Dedifferentiated amniotic fluid mesenchymal stem cell (primary cell): ENCODE data around the gene MCHR1.
"Not testable (repeated sequence)": the region's sequence is repeated elsewhere in the genome, so short reads cannot be mapped to it uniquely, and the experiment has no call there.

Source experiments
- DNase-seq: peaks from one replicate; pipeline ENCODE4 v3.0.0-alpha.2; 2016; ENCODE audit errors: extremely low spot score

MCHR1 gene

DNA sequence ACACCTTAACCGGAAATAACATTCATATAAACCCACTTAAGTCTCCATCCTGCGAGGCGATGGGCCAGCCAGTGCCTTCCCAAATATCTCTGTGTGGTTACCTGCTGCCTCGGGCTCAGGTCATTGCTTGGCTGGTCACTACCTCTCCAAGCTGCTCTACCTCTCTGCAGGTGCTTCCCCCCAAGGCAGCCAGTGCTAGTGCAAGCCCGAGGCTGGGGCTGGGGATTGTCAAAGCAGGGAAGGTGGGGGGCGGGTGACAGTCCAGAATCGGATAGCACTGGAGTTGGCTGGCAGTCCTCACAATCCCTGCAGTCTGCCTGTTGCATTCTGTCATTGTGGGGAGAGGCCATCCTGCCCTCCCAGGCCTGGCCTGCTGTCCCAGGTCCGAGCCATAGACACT, 11.1 kb downstream of the MCHR1 start:
- DNase-seq = no peak

DNA sequence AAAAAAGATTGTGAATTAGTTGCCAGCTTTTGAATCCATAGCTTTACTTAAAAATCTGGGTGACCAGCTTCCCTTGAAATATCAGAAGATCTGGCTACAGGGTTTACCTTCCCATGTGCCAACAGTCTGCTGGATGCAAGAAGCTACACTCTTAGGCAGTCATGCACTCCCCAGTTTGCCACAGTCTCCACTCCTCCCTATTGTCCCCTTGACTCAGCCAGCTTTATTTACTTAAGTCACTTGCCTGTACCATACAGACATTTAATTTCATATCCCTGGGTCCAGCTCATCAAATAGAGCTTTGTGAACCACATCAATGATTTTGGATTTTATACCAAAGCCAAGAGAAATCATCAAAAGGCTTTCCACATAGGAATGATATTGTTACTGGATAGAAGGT, 12.2 kb downstream of the MCHR1 start:
- no peak for DNase-seq

DNA sequence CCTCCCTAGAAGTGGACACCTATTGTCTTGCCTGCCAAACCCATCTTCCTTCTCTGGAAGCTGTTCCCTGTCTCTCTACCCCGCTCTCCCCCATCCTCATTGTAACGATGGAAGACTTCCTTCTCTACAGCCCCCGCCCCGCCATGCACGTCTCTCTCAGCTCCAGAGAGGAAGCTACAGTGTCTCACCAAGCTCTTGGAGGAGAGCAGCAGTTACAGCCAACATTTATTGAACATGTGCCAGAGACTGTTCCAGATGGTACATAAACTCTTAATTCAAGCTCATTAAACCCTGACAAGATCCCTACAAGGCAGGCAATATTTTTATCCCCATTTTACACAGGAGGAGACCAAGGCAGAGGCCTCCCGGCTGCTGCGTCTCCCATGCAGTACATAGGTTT, 15.1 kb downstream of the MCHR1 start:
- no peak for DNase-seq

DNA sequence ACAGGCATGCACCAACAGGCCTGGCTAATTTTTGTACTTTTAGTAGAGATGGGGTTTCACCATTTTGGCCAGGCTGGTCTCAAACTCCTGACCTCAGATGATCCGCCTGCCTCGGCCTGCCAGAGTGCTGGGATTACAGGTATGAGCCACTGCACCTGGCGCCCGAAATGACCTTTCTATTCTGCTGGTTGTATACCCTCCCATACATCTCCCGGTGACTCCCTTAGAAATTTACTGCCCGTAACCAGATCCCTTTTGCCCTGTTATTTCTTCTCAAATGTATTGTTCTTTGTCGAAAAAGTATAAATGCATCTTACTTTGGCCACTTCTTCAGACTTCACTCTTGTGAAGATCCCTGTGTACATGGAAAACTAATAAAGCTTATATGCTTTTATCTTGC, 22.0 kb downstream of the MCHR1 start:
- no peak for DNase-seq

DNA sequence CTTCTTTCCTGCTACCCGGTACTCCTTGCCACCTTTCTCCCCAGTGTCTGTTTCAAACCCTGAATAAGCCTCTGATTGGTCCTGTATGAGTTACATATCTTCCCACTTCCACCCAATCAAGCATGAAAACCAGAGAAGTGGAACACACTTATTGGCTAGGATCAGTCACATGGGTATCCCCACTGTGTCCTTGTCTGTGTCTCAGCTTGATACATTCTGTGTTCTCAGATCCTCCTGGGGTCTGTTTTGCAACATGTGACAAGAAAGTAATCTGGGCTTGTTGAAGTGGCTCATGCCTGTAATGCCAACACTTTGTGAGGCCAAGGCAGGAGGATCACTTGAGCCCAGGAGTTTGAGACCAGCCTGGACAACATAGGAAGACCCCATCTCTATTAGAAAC, 23.9 kb downstream of the MCHR1 start:
- no peak for DNase-seq

DNA sequence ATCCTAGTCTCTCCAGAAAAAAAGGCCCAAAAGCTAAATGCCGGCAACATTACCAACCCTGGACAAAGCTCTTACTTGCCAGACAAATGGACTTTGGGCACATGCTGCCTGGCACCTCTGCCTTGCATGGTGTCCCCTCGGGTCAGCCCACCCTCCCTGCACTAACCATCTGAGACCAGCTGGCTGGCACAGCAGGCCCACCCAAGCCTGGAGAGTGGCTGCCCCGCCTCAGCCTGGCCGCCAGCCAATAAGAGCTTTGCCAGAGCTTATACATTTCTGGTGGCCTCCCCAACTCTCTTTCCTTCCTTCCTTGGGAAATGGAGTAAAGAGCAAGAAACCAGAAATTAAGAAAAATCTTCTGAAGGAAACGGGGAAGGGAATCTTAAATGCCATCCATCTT, 24.5 kb downstream of the MCHR1 start:
- DNase-seq = no peak

DNA sequence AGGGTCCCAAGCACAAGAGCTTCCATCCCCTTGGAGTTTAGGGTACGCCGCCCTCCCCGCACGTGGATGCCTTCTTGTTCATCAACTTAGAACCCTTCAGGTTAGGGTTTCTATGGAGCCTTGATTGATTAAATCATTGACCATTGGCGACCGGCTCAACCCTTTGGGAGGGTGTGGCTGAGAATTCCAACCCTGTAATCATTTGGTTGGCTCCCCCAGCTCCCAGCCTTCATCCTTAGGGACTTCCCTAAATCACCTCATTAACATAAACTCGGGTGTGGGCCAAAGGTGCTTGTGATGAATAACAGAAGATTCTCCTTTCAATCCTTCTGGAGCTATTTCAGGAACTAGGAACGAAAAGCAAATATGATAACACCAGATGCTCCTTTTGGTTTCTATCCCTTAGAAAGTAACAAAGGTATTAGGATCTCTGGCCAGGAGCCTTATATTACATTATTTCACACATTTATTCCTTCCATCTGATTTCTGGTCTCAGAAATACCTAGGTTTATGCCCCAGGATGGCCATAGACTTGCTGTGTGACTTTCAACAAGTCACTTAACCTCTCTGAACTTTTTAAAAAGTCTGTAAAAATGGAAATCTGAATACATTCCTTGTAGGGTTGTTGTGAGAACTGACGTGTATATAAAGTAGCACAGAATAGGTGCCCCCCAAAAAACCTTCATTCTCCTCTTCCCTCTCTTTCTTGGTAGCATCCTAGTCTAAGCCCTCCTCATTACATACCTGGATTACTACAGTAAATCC, 26.8 kb downstream of the MCHR1 start:
- no peak for DNase-seq

DNA sequence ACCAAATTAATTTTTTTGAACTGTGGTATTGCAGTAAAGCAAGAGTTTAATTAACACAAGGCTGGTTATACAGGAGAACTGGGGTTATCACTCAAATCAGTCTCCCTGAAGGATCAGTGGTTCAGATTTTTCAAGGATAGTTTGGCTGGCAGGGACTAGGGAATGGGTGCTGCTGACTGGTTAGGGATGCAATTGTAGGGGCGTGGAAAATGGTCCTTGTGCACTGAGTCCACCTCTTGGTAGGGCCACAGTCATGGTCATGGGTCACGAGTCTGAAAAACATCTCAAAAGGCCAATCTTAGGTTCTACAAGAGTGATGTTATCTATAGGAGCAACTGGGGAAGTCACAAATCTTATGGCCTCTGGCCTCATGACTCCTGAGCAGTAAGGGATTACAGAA, 27.9 kb downstream of the MCHR1 start:
- no peak for DNase-seq

DNA sequence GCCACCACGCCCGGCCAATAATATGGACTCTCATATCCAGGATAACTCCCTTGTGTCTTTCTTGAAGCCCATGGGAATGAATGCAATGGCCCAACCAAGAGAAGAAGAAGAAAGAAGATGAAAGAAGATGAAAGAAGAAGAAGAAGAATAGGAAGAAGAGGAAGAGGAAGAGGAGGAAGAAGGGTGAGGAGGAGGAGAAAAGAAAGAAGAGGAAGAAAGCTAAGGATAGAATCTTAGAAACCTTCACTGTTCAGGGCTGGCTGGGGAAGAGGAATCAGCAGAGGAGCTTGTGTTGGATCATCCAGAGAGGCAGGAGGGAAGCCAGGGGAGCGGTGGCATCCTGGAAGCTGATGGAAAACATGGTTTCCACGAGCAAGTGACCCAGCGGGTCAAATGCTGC, 28.9 kb downstream of the MCHR1 start:
- no peak for DNase-seq

DNA sequence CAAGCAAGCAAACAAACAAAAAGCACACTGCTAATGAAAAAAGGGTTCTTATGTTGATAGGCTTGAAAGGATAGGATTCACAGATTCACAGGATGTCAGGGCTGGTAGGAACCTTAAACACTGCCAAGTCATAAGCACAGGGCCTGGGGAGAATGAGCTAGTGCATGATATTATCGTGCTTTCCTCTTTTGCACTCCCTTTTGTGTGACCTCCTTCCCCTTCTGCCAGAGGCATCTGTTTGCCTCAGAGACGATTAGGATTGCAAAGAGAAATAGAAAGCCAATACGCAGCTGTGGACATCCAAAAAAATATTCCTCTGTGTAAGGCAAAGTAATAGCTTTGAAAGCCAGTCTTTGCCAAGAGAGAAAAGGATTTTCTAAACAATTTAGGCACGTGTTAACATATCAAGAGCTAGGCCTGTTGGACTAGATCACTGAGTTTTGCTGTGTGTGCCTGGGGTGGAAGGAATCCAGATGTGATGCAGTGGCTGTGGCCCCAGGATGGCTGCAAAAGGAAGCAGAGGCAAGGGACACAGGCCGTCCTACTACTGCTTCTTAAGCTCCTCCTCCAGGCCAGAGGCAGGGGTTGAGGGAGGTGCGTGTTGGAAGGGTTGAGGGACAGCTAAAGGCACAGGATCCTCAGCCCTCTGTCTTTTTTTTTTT, 30.6 kb downstream of the MCHR1 start:
- peak; percentile 22 for DNase-seq

DNA sequence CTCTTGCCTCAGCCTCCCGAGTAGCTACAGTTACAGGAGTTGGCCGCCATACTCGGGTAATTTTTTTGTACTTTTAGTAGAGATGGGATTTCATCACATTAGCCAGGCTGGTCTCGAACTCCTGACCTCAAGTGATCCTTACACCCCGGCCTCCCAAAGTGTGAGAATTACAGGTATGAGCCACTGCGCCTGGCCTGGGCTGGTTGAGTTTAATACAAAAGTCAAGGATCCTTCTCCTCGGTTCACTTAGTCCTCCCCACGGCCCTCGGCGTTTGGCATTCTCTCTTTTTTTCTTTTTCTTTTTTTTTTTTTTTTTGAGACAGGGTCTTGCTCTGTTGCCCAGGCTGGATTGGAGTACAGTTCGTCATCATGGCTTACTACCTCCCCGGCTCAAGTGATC, 33.0 kb downstream of the MCHR1 start:
- no peak for DNase-seq

DNA sequence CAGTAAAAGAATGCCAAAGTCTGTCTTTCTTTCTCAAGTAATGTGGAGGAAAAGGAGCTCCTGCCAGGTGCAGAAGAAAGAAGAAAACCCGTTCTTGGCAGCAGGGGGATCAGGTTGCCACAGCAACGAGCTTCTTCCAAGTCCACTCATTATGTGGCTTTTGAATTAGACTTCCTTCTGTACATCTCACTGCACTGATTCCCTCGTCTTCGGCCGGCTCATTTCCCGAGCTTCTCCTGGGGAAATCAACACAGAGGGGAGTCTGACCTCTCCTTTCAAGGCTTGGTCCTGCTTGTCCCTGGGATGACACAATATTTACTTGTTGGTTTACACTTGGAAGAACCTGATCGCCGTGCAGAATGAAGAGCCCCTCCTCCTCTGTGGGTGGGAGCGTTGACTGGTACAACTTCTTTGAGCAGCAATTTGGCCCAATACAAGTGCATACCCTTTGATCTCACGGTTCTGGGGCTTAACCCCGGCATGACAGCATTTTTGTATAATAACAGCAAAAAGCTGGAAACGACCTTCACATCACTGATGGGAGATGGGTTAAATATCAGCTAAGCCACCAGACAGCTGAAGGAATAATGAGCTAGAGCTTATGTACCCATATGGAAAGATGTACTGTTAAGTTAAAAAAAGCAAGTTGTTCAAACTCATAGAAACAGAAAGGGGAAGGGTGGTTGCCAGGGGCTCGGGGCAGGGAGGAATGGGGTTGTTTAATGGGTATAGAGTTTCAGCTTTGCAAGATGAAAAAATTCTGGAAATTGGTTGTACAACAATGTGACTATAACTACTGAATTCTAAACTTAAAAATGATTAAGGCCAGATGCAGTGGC, 35.4 kb downstream of the MCHR1 start:
- no peak for DNase-seq

DNA sequence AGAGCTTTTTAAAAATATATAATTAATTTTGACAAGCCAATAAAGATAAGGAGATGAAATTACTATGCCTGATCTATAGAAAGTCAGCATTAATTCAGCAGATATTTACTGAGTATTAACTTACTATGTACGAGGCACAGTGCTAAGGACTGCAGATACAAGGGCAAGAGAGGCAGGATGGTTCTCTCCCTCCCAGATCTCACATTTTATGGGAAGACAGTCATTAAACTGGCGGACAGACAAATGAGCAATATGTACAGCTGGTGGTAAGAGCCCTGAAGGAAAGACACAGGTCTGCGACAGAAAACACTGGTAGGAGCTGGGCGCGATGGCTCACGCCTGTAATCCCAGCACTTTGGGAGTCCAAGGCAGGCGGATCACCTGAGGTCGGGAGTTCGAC, 36.8 kb downstream of the MCHR1 start:
- DNase-seq = no peak

DNA sequence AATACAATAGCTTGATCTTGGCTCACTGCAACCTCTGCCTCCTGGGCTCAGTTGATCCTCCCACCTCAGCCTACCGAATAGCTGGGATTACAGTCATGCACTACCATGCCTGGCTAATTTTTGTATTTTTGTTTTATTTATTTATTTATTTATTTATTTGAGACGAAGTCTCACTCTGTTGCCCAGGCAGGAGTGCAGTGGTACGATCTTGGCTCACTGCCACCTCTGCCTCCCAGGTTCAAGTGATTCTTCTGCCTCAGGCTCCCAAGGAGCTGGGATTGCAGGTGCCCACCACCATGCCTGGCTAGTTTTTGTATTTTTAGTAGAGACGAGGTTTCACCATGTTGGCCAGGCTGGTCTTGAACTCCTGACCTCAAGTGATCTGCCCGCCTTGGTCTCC, 38.4 kb downstream of the MCHR1 start:
- not testable (repeated sequence) for DNase-seq

DNA sequence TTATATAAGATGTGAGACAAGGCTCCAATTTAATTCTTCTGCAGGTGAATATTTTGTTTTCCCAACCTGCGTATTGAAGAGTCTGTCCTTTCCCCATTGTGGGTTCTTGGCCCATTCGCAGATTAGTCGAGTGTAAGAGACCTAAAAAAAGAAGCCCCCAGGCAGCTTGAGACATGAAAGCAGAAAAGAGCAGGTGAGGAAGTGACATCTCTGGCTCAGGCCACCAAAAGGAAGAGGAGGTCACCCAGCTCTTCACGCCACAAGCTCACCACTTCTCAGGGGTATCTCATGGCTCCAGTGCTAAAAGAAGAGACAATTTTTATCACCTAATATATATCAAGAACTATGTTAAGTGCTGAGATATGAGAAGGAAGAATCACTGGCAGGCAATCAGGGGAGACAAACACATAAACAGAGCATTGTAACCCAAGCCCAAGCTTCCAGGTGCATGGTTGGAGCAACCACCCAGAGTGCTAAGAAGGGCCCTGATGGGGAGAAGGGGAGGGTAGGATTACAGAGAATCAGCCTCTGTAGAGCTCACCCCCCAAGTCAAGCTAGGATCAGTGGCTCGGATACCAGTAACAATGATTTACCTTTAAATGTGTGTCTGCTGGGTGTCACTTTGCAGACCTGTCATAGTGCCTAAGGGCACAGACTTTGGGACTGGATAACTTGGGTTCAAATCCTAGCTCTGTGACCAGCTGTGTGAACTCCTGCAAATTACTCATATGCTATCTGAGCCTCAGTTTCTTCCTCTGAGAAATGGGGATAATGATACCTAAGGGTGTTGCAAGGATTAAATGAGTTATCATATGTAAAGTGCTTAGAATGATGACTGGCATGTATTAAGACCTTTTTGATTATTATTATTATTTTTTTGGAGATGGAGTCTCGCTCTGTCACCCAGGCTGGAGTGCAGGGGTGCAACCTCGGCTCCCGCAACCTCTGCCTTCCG, 39.2 kb downstream of the MCHR1 start:
- no peak for DNase-seq

DNA sequence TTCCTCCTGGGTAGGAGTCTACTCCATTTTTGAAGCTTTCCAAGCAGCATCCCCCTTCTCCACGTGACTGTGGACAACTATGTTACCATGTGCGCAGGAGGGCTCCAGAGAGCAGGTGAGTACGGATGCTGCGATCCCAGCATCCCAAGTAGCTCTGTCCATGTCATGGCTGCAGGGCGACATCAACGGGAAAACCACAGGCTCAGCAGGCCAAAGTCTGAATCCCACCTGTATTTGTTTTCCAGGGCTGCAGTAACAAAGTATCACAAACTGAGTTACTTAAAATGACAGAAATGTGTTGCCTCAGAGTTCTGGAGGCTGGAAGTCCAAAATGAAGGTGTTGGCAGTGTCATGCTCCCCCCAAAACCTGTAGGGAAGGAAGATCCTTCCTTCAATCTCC, 40.3 kb downstream of the MCHR1 start:
- DNase-seq = no peak

DNA sequence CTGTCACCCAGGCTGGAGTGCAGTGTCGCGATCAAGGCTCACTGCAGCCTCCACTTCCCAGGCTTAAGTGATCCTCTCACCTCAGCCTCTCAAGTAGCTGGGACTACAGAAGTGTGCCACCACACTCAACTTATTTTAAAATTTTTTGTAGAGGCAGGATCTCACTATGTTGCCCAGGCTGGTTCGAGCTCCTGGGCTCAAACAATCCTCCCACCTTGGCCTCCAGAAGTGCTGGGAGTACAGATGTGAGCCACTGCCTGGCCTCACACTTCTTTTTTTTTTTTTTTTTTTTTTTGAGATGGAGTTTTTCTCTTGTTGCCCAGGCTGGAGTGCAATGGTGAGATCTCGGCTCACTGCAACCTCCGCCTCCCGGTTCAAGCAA, 40.9 kb downstream of the MCHR1 start:
- not testable (repeated sequence) for DNase-seq

DNA sequence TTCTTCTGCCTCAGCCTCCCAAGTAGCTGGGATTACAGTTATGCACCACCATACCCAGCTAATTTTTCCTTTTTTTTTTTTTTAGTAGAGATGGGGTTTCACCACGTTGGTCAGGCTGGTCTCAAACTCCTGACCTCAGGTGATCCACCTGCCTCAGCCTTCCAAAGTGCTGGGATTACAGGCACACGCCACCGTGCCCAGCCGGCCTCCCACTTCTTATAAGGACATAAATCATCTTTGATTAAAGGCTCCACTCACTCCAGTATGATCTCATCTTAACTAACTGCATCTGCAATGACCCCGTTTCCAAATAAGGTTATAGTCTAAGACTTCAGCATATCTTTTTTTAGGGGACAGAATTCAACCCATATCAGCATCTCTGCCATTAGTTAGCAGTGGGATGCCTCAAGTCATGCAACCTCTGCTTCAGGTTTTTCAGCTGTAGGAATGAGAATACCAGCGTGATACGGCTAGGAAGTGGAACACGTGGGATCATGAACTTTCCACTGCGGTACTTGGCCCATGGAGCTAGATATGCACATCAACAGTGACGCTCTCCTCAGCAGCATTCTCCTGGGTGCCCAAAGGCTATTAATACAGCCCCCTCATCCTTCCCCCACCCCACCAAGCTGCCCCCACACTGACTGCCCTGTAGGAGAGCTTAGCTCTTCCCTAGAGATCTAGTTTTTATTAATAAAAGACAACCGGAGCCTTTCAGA, 41.4 kb downstream of the MCHR1 start:
- no peak for DNase-seq

DNA sequence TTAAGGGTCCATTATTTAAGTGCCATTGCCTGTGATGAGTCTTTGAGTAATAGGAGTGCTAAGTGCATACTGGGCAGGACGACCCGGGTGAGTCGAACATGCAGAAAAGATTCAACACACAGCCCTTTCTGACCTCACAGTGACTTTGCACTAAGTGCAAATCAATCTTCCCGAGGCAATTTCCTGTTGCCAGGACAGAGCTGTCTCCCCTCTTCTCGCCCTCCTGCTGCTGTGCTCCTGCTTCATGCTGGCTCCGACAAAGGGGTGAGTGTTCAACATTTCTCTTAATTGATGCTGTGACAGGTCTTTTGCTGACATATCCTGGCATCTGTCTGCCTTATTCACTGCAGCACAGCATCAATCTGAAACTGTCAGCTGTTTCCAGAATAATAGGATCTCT, 42.0 kb downstream of the MCHR1 start:
- DNase-seq = no peak

DNA sequence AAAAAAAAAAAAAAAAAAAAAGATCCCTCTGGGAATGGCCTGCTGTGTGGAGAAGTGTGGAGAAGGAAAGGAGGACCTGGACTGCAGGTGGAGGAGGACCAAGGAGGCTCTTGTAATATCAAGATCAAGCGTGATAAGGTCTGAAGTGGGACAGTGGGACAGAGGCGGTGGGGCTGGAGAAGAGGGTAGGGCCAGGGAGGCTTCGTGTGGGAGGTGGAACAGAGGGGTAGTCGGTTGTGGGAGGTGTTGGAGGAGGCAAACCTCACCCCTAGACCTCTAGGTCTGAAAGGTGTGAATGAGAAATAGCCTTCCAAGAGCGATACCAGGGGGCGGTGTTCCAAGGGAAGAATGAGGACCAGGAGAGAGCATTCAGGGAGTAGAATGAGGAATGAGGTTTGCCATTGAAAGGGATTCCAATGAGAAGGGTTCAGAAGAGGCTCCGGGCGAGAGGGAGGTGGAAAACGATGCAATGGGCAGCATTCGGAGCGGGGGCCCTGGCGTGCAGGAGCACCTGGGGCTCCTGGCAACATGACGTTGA, 44.2 kb downstream of the MCHR1 start:
- no peak for DNase-seq

DNA sequence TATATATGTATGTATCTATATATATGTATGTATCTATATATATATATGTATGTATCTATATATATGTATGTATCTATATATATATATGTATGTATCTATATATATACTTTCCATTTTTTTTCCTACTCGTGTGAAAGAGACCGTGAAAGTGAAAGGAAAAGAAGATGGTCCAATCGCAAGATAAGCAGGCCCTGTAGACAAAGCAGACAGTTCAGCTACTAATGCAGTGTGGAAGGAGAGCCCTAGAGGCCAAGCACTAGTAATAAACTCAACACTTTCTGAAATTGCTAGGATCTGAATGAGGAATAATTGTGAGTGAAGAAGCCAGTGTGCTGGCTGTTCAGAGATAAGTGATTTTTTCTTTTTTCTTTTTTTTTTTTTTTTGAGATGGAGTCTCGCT, 47.2 kb downstream of the MCHR1 start:
- DNase-seq = no peak
